B cell (primary cell): ENCODE results near the gene XIAP.

Experiments used
- CTCF ChIP-seq: fragments of 200-600 bp; IDR thresholded peaks from one replicate; pipeline ENCODE4 v1.8.0; 2022; ENCODE audit warnings: antibody characterized with exemption, mild to moderate bottlenecking
- EZH2 ChIP-seq: IDR thresholded peaks from 2 replicates; pipeline ENCODE4 v1.6.1; 2012; ENCODE audit warnings: borderline replicate concordance, low read depth, mild to moderate bottlenecking, moderate library complexity, low read length; ENCODE audit not compliant: insufficient read depth, poor library complexity, severe bottlenecking

GRCh38 chrX:123830309-123830708, 29.5 kb upstream of the XIAP start:
- no peak for TF ChIP-seq CTCF
- TF ChIP-seq EZH2, result no peak
